Loucy (cell line): Measurements from ENCODE around the gene TARM1.

Experiments
- EZH2phosphoT487 ChIP-seq: fragments of 200-600 bp; IDR thresholded peaks from 2 replicates; pipeline ENCODE4 v1.6.1; 2018; ENCODE audit warnings: antibody characterized with exemption, mild to moderate bottlenecking, moderate library complexity, borderline replicate concordance
- TF ChIP-seq, protein P1 (sequence below): fragments of 200-600 bp; sonication (generic); conservative IDR thresholded peaks from 2 replicates; pipeline ENCODE4 v1.5.1; 2014; ENCODE audit warnings: mild to moderate bottlenecking, antibody characterized with exemption, low read length

- TF ChIP-seq, protein P1, sequence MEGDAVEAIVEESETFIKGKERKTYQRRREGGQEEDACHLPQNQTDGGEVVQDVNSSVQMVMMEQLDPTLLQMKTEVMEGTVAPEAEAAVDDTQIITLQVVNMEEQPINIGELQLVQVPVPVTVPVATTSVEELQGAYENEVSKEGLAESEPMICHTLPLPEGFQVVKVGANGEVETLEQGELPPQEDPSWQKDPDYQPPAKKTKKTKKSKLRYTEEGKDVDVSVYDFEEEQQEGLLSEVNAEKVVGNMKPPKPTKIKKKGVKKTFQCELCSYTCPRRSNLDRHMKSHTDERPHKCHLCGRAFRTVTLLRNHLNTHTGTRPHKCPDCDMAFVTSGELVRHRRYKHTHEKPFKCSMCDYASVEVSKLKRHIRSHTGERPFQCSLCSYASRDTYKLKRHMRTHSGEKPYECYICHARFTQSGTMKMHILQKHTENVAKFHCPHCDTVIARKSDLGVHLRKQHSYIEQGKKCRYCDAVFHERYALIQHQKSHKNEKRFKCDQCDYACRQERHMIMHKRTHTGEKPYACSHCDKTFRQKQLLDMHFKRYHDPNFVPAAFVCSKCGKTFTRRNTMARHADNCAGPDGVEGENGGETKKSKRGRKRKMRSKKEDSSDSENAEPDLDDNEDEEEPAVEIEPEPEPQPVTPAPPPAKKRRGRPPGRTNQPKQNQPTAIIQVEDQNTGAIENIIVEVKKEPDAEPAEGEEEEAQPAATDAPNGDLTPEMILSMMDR, result no peak
- no peak for TF ChIP-seq EZH2phosphoT487
Observed at GRCh38 chr19:54073829-54074228, 7.3 kb downstream of the TARM1 start.
